CD4-positive, alpha-beta T cell treated with Interleukin-2 at 100 ng/mL for 4 hours (primary cell): ENCODE data around the gene PMM2.
"Not testable (repeated sequence)": the region's sequence is repeated elsewhere in the genome, so short reads cannot be mapped to it uniquely, and the experiment has no call there.

Experiments used
- DNase-seq: peaks from one replicate; pipeline ENCODE4 v3.0.0-alpha.2; 2020; ENCODE audit warnings: low spot score

The PMM2 gene

DNA sequence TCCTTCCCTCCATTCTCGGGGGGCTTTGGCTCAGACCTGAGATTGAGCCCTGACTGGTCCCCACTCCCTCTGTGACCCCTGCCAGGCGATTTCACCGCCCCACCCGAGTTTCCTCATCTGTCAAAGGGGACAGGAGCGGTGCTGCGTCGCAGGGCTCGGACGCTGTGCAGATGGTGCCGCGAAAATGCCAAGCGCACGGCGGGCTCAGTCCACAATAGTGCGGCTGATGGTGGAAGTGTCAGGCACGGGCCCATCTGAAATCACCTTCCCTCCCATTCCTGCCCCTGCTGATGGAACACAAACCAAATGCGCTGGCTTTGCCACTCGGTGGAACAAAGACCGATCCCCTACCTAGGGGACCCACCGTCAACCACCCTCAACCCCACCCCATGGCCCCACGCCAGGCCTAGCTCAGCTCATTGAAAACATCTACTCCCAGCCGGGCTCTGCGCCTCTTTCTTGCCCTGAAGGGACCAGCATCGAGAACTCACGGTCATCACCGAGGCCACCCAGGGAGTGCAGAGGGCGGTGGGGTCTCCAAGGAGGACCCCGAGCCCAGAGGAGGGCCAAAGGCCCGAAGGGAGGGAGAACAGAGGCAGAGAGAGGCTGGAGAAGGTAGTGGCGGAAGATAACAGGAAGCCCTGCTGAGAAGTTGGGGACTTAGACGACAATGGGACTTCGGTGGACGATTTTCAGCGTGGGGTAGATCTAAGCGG is 69.7 kb downstream of the PMM2 start:
- no peak for DNase-seq

DNA sequence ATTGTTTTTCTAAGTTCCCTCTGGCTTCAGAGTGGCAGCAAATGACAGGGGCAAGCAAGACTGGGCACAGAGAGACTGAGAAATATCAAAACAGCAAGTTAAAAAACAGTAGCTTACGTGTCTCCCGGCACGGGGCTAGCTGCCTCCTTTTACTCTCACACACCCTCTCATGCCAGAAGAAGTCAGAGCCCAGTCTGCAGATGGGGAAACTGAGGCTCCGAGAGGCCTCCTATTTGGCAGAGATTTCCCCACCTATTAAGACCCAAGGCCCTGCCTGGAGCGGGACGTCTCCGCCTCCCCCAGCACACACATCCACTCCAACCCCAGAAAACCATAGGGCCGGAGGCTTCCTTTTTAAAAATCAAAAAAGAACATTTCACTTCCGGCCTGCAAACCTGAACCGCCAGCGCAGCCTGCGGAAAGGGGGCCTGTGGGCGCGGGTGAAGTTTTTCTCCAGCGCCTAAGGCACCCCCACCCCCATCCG is 70.3 kb downstream of the PMM2 start:
- DNase-seq = peak; percentile 49

DNA sequence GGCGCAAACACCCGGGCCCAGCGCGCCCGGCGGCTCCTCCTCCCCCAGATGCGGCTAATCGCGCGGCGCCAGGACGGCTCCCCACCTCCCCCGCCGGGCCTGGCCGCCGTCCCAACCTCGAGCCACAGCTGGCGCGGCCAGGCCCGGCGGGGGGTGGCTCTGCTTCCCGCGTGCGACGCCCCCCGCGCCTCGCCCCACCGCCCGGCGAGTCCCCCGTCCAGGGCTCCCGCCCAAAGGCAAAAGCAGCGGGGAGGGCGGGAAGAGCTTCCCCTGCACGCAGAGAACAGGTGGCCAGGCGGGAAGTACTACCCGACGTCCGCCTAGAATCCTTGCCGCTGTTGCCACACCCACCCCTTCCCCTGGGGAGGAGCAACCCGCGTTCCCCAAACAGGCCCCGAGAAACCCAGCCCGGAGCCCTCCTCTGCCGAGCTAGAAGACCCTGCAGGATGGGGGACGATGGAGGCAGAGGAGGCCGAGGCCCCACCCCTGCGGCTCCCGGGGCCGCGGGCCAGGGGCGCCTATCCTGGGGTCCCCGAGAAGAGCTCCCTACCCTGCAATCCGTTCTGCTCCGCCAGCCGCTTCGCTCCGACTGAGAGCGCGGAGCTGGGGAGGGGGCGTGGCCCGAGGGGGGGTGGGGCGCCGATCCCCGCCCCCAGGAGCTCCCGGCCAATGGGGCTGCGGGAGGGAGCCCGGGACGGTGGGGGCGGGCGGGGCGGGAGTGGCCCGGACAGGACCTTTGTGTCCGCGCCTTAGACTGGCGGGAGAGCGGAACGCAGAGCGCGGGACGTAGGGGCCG is 71.0 kb downstream of the PMM2 start, which contains the start of gene CARHSP1:
Gene CARHSP1, minus strand, starts transcription at position 591 of the 796 bp plus-strand sequence. CDS start 9,678 bp downstream, outside the sequence.
- peak; percentile 76 for DNase-seq

DNA sequence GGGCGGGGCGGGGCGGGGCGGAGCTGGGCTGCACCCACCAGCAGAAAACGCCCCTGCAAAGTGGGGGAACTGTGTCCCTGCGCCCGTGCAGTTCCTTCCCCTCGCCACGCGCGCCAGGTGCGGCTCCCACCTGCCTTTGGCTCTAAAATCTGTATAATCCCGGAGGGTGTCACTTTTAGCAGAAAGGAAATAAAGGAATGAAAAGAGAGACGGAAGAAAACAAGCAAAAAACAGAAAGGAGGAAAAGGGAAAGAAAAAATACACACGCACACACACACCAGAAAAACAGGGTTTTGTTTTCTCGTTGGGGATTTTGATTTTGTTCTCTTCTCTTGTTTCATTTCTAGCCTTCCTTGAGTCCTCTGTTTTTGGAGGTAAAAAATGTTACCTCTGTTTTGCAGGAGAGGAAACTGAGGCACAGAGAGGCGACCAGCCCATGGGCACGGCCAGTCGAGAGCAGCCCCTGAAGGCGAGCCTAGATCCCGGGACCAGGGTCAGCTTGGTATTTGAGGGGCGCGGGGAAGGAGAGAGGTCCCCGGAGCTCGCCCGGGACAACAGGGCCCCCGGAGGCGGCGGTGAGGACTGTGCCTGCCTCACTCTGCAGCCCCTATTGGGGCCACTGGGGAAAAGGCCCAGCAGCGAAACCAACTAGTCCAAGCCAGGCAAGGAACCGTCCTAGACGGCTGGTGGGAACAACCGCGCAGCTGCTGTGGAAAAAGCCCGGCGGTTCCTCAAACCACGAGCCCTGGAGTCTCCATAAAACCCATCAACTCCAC is 71.8 kb downstream of the PMM2 start:
- no peak for DNase-seq

DNA sequence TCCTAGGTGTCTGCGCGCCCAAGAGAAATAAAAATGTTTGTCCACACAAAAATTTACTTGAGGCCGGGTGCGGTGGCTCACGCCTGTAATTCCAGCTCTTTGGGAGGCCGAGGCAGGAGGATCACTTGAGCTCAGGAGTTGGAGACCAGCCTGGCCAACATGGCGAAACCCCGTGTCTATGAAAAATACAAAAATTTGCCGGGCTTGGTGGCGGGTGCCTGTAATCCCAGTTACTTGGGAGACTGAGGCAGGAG is 72.3 kb downstream of the PMM2 start:
- not testable (repeated sequence) for DNase-seq

DNA sequence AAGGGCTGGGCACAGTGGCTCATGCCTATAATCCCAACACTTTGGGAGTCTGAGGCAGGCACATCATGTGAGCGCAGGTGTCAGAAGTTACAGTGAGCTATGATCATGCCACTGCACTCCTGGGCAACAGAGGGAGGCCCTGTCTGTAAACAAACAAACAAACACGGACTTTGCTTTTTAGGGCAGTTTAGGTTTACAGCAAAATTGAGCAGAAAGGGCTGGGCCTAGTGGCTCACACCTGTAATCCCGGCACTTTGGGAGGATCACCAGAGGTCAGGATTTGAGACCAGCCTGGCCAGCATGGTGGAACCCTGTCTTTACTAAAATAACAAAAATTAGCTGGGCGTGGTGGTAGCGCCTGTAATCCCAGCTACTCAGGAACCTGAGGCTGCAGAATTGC is 74.4 kb downstream of the PMM2 start:
- DNase-seq = no peak

DNA sequence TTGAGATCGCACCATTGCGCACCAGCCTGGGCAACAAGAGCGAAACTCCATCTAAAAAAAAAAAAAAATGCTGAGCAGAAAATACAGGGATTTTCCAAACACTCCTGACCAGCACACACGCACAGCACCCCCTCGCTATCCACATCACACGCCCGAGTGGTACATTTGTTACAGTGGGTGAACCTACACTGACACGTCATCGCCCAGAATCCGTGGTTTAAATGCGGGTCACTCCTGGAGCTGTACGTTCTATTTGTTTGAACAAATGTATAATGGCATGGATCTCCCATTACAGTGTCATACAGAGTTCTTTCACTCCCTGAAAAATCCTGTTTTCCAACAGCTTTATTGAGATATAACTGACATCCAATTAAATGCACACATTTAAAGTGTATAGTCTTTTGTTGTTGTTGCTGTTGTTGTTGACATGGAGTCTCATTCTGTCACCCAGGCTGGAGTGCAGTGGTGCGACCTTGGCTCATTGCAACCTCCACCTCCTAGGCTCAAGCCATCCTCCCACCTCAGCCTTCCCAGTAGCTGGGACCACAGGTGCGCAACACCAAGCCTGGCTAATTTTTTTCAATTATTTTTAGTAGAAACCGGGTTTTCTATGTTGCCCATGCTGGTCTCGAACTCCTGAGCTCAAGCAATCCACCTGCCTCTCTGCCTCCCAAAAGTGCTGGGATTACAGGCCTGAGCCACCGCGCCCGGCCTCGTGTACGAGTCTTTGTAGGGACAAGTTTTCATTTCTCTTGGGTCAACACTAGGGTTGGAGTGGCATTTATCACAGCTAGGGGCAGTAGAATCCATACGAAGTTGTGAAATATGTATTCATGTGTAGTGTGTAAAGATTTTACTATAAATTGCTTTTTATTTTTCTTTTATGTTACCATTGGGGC is 75.6 kb downstream of the PMM2 start:
- DNase-seq = no peak

DNA sequence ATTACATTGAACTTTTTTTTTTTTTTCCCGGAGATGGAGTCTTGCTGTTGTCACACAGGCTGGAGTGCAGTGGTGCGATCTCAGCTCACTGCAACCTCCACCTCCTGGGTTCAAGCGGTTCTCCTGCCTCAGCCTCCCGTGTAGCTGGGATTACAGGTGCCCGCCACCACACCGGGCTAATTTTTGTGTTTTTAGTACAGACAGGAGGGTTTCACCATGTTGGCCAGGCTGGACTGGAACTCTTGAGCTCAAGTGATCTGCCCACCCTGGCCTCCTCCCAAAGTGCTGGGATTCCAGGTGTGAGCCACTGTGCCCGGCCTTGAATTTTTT is 76.2 kb downstream of the PMM2 start:
- DNase-seq = not testable (repeated sequence)

DNA sequence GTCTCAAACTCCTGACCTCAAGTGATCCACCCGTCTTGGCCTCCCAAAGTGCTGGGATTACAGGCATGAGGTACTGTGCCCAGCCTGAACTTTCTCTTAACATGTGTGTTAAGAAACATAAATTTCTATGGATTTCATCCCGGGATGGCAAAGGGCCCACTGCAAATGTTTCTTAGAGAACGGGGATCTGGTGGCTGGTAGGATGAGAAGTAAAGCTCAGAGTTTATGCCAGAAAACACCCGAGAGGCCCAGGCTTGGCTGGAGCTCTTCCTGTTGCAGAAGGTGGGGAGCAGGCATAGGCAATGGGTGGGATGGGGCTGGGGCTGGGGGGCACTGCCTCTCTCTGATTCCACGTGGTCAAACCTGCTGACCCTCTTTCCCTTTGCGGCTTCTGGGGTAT is 76.7 kb downstream of the PMM2 start:
- DNase-seq = no peak

DNA sequence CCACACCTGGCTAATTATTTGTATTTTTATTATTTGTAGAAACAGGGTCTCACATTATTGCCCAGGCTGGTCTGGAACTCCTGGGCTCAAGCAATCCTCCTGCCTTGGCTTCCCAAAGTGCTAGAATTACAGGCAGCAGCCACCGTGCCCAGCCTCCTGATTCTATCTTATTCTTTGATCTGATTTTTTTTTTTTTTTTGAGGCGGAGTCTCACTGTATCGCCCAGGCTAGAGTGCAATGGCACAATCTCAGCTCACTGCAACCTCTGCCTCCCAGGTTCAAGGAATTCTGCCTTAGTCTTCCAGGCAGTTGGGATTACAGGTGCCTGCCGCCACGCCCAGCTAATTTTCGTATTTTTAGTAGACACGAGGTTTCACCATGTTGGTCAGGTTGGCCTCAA is 77.7 kb downstream of the PMM2 start:
- DNase-seq = not testable (repeated sequence)

DNA sequence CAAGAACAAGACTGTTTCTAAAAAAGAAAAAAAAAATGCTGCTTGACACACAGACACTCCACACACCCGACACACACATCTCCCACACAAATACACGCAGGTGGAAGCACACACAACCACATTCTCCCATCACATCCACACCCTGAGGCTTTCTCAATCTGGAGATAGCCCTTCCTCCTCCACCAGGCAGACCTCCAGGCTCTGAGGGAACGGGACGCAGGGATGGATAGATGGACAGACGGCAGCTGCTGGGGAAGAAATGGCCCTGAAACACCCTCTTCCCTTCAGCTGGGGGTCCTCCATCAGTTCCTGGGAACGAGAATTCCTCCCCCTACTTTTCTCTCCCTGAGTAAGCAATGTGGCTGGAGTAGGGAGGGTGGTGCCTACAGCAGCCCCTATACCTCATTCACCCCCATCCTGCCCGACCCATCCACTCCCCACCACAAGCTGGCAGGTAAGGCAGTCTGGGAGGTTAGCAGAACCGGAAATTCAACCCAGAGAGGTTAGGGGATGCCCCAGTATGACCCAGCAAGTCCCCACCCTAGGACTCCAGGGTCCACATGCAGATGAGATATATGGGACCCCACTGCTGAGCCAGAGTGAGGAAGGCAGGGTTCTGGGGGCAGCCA is 80.4 kb downstream of the PMM2 start:
- no peak for DNase-seq

DNA sequence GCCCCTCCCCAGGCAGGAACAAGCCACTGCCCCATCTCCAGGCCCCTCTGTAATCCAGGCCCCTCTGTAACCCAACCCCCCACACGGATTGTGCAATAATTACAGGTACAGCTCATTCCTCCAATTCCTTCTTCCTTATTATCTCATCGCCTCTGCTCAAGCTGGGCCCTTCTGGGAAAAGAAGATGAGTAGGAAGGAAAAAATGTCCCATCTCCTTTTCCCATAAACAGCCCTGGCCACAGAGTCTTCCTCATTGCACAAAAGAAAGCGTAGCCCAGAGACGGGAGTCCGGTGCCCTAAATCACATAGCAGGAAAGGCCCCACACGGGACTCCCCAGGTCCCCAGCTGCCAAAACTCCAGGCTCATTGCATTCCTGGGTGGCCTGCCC is 80.9 kb downstream of the PMM2 start:
- DNase-seq = no peak

DNA sequence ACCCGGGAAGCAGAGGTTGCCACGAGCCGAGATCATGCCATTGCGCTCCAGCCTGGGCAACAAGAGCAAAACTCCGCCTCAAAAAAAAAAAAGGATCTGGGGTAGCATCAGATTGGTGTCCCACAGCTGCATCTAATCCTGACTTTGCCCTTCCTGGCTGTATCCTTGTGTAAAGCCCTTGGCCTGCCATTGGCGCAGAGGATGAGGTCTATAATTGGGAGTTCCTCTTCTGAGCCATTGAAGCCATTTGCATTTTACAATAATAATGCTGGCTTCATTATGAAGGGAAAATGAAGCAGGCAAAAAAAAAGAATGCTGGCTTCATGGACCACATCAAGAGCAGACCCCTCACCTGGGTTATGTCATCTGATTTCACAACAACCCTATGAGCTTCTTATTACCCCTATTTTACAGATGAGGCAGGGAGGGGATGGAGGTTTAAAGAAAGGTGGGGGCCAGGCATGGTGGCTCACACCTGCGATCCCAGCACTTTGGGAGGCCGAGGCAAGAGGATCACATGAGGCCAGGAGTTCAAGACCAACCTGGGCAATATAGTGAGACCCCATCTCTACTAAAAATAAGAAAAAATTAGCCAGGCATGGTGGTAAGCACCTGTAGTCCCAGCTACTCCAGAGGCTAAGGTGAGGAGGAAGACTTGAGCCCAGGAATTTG is 83.3 kb downstream of the PMM2 start:
- no peak for DNase-seq

DNA sequence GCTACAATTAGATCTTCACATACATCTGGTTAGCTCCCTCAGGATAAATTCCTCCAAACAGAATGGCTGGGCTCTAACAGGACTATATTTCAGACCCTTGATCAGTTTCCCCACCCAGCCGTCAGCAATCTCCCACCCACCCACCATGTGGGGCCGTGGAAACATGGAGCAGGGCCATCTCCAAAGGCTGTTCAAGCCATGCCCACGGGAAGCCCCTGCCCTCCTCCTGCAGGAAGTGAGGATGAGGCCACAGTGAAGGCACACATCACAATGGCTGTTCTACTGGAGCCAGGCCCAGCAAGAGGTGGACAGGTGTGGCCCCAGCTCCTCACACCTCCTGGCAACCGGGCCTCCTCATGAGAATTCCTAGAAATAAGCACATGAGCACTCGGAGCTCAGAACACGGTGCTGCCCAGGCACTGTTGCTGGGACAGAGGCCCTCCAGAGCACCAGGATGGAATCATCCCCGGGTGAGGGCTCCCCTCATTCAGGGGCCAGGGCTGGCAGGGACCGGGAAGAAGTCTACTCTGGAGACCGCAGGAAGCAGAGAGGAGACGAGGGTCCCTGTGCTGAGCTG is 84.5 kb downstream of the PMM2 start, which contains the start of gene LITAFD:
Gene LITAFD, plus strand, starts transcription at position 311 of the 577 bp plus-strand sequence. CDS start 2,005 bp downstream, outside the sequence.
- no peak for DNase-seq

DNA sequence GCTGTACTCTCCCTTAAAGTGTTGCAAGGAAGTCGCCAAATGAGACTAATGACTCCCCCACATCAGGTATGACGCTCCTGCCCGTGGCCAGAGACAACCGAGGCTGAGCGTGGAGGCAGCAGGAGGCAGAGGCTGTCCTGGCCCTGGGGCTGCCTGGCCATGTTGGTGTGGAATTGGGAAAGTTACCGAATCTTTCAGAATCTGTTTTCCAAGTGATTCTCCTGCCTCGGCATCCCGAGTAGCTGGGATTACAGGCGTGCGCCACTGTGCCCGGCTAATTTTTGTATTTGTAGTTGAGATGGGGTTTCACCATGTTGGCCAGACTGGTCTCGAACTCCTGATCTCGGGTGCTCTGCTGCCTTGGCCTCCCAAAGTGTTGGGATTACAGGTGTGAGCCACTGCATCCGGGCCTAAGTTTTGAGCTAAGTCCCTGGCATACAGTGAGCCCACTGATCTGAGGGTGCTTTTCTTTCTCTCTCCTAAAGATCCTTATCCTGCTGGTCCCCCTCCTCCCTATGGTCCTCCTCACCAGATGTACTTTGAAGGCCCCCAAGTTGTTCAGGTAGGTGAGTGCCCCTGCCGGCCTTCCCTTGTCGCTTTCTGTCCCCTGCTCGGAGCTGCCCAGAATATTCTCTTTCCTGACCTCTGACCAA is 85.2 kb downstream of the PMM2 start:
- no peak for DNase-seq

DNA sequence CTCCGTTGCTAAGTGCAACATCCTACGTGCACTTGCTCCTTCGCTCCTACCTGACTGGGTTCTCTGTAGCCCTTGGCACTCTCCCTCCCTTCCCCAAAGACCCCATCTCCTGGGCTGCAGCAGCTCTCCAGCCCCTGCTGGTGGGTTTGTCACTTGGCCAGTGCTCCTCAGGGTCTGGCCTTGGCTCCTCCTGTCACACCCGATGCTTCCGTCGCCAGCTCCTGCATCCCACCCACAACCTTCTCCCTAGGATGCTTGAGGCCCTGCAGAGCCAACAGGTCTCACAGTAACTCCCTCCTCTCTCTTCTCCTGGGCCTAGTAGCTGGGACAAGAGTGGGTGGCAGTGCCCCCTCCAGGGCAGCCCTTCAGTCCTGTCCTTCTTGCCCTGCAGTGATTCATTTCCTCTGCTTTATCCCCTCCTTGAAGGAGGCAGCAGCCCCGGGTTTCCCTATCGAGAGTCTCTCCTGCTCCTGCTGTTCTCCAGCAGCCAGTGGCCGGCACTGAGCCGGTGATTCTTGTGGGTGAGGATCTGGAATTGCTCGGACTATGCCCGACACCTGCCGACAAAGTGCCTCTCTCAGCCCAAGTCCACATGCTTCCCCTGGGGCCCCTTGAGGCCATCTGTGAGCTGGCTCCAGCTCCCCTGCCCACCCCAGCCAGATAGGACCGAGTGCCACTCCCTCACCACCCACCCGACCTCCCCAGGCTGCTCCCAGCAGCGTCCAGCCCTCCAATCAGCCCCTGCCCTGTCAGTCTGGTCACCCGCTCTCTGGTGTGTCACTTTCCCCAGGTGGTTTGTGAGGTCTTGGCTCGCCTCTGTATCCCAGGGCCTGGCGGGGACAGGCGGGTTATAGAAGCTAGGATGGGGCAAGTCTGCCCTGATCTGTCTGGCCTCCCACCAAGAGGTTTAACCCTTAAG is 88.3 kb downstream of the PMM2 start:
- DNase-seq = no peak

DNA sequence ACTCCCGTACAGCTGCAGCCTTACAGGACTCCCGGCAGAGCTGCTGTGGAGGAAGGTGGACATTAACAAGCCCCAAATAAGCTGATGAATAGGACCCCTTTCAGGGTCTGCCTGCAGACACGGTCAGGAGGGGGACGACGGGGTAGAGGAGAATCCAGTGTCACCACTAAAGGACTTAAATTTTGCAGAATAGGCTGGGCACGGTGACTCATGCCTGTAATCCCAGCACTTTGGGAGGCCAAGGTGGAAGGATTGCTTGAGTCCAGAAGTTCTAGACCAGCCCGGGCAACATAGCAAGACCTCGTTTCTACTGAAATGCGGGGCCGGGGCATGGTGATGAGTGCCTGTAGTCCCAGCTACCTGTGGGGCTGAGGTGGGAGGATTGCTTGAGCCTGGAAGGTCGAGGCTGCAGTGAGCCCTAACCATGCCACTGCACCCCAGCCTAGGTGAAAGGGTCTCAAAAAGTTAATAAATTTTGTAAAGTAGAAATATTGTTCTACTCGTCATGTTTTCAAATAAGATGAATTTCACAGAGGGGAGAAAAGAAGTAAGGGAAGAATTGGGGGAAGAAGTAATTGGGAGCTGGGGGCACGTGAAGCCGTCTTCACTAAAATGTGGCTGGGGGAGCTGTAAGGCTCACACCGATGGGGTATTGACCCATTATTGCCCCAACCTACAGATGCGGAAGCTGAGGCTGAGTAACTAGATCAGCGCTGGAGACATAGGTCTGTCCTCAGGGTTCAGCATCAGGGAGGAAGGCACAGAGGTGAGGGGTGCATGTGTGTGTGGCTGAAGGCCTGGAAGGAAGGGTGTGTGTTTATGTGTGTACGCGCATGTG is 89.2 kb downstream of the PMM2 start:
- DNase-seq = no peak

DNA sequence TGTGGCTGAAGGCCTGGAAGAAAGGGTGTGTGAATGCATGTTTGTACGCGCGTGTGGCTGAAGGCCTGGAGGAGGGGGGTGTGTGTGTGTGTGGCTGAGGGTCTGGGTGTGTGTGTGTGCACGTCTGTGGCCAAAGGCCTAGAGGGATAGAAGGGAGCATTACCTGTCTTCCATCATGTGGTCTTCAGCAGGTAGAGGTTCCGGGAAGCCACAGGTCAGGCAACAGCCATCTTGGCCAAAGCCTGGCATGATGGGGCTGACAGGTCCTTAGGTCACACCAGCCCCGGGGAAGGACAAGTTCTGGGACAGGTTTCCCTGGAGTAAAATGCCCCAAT is 89.8 kb downstream of the PMM2 start:
- DNase-seq = no peak
